HepG2 (cell line): ENCODE measurements around the gene ELFN1. TPM values are rescaled to one million over a fixed set of nuclear protein-coding genes. Genes with fewer than 3 reads are reported as not detected.

ENCODE experiments used
- ATAC-seq: fragments of 200-7000 bp; cut with Tn5 transposase; 3 replicates; pipeline ENCODE4 v1.9.1; 2020; ENCODE audit warnings: mild to moderate bottlenecking, moderate library complexity
- BruUV-seq: library from RNA; stranded (reverse); fragments of 400-500 nt; replicated peaks from 2 replicates; lab custom pipeline; 2021; lab: Mats Ljungman, UMichigan
- CTCF ChIA-PET: fragments of 300-600 bp; formaldehyde crosslinking; extraction: SDS; loops from one replicate; lab custom pipeline; 2021; ENCODE audit warnings: low total read pairs, inconsistent platforms, low intra/inter-chr PET ratio; lab: Yijun Ruan, JAX
- POLR2A ChIA-PET: fragments of 350-600 bp; sonication (Branson Sonifier 250); formaldehyde crosslinking; loops from one replicate; lab custom pipeline; 2020; ENCODE audit warnings: antibody characterized with exemption, inconsistent platforms; lab: Yijun Ruan, JAX
- DNase-seq: peaks from one replicate; pipeline ENCODE4 v3.0.0-alpha.2; 2015; ENCODE audit warnings: low spot score
- FAIRE-seq: peaks from 3 replicates; lab custom pipeline; 2011; peaks lifted over from hg19 to GRCh38; lab: Jason Lieb, UNC
- H2AFZ ChIP-seq: one replicate; pipeline ENCODE4 v1.6.1; 2011; ENCODE audit warnings: low read length, inconsistent platforms
- H3K27ac ChIP-seq: fragments of 300-600 bp; 3 replicates; pipeline ENCODE4 v1.8.0; 2011; ENCODE audit warnings: mixed run types, mild to moderate bottlenecking, mixed read lengths, low read length, inconsistent platforms; ENCODE audit not compliant: insufficient read depth; ENCODE audit errors: extremely low read length
- H3K27me3 ChIP-seq, 2 experiments: fragments of 200-600 bp in 1 of 2; 2 replicates in 1 of 2; 3 replicates in 1 of 2; pipeline versions ENCODE4 v1.6.0 to v1.8.0; 2011; ENCODE audit warnings: low read length in 2 of 2, mild to moderate bottlenecking in 2 of 2, moderate library complexity in 2 of 2, inconsistent platforms in 1 of 2; ENCODE audit not compliant: insufficient read depth in 2 of 2, control insufficient read depth in 1 of 2
- H3K36me3 ChIP-seq, 2 experiments: fragments of 200-600 bp in 1 of 2; replicated peaks in 1 of 2; 2 replicates in 1 of 2; 3 replicates in 1 of 2; pipeline versions ENCODE4 v1.5.1 to v1.8.0; 2011; ENCODE audit warnings: low read length in 2 of 2, inconsistent platforms in 1 of 2; ENCODE audit not compliant: insufficient read depth in 2 of 2, control insufficient read depth in 1 of 2
- H3K4me1 ChIP-seq: 2 replicates; pipeline ENCODE4 v1.5.1; 2012; ENCODE audit warnings: low read length, inconsistent platforms; ENCODE audit not compliant: insufficient read depth
- H3K4me2 ChIP-seq: 2 replicates; pipeline ENCODE4 v1.6.0; 2011; ENCODE audit warnings: low read depth, low read length, inconsistent platforms
- H3K4me3 ChIP-seq, 3 experiments: fragments of 200-600 bp in 1 of 3; sonication (generic), shearing (Covaris generic) in 1 of 3; replicated peaks in 1 of 3; 2 replicates each; pipeline ENCODE4 v1.5.1; 2011 to 2016; ENCODE audit warnings: low read length in 3 of 3, inconsistent platforms in 2 of 3, low read depth in 2 of 3, mild to moderate bottlenecking in 2 of 3, control low read depth in 1 of 3, mixed read lengths in 1 of 3; ENCODE audit not compliant: insufficient read depth in 1 of 3
- H3K79me2 ChIP-seq: one replicate; pipeline ENCODE4 v1.6.1; 2011; ENCODE audit warnings: low read length, inconsistent platforms; ENCODE audit not compliant: insufficient read depth
- H3K9ac ChIP-seq: 2 replicates; pipeline ENCODE4 v1.6.0; 2011; ENCODE audit warnings: mild to moderate bottlenecking, low read depth, low read length, inconsistent platforms; ENCODE audit not compliant: insufficient read depth
- H3K9me3 ChIP-seq: 2 replicates; pipeline ENCODE4 v1.5.1; 2012; ENCODE audit warnings: mild to moderate bottlenecking, low read length
- H4K20me1 ChIP-seq: 2 replicates; pipeline ENCODE4 v1.6.0; 2011; ENCODE audit warnings: inconsistent platforms, mild to moderate bottlenecking, low read length, moderate library complexity; ENCODE audit not compliant: insufficient read depth
- ARNT ChIP-seq: fragments of 450-650 bp; IDR thresholded peaks from 2 replicates; pipeline ENCODE4 v1.6.1; 2017
- EHMT2 ChIP-seq: fragments of 200-600 bp; sonication (generic); IDR thresholded peaks from 2 replicates; pipeline ENCODE4 v1.7.0; 2017; ENCODE audit warnings: antibody characterized with exemption, low read depth, low read length, borderline replicate concordance
- MBD4 ChIP-seq: IDR thresholded peaks from 2 replicates; pipeline ENCODE4 v1.6.1; 2012; ENCODE audit warnings: low read length, inconsistent platforms, borderline replicate concordance
- TOPORS ChIP-seq: sonication (generic); formaldehyde crosslinking; IDR thresholded peaks from 2 replicates; pipeline ENCODE4 v1.8.0; 2023; ENCODE audit warnings: mild to moderate bottlenecking, missing genetic modification reagents
- ZNF841 ChIP-seq: sonication (generic); formaldehyde crosslinking; IDR thresholded peaks from 2 replicates; pipeline ENCODE4 v1.8.1; 2023; ENCODE audit warnings: missing genetic modification reagents, borderline replicate concordance
- ZSCAN29 ChIP-seq: sonication (generic); formaldehyde crosslinking; conservative IDR thresholded peaks from 2 replicates; pipeline ENCODE4 v1.4.0; 2020; ENCODE audit warnings: mild to moderate bottlenecking, missing genetic modification reagents
- WGBS: methylation state at CpG from one replicate; pipeline ENCODE4 v1.1.6; 2017; ENCODE audit warnings: low lambda C conversion rate; 5-methylcytosine and 5-hydroxymethylcytosine counted together
- in situ Hi-C: cut with HindIII; loops from 2 replicates; pipeline ENCODE4 v1.10.0; 2017; ENCODE audit warnings: low pct_unique_long_range_greater_than_20kb; ENCODE audit not compliant: extremely low pct_ligation_motif_present
- intact Hi-C: fragments of 100-400 bp; cut with micrococcal nuclease; formaldehyde crosslinking; loops from one replicate; pipeline ENCODE4 v1.10.0; 2022; ENCODE audit not compliant: unreplicated experiment
- polyA plus RNA-seq, 8 experiments: library from polyadenylated mRNA; depleted of rRNA in 3 of 8; stranded (reverse) in 7 of 8; unstranded in 1 of 8; fragments of >200 nt; fragmentation: Illumina TruSeq in 4 of 8; extraction: Trizol in 4 of 8; gene quantifications; 2 replicates each; pipeline versions ENCODE4 v1.2.1 to v1.2.3, GENCODE V29; 2011 to 2016; ENCODE audit warnings: low read depth in 4 of 8, missing spikeins in 1 of 8, mixed read lengths in 1 of 8; ENCODE audit not compliant: insufficient read depth in 1 of 8
- total RNA-seq, 5 experiments: library from RNA; depleted of rRNA; stranded (reverse); fragments of >200 nt; fragmentation: Illumina TruSeq; extraction: Trizol; gene quantifications; 2 replicates each; pipeline ENCODE4 v1.2.3, GENCODE V29; 2016; ENCODE audit warnings: low read depth in 1 of 5

ELFN1 gene
- total and polyA plus RNA-seq, 2 of the 13 experiments (the other 11 are each of a cell fraction or from before 2014, with no cell fraction given), result 0.13 to 0.18 TPM

DNA sequence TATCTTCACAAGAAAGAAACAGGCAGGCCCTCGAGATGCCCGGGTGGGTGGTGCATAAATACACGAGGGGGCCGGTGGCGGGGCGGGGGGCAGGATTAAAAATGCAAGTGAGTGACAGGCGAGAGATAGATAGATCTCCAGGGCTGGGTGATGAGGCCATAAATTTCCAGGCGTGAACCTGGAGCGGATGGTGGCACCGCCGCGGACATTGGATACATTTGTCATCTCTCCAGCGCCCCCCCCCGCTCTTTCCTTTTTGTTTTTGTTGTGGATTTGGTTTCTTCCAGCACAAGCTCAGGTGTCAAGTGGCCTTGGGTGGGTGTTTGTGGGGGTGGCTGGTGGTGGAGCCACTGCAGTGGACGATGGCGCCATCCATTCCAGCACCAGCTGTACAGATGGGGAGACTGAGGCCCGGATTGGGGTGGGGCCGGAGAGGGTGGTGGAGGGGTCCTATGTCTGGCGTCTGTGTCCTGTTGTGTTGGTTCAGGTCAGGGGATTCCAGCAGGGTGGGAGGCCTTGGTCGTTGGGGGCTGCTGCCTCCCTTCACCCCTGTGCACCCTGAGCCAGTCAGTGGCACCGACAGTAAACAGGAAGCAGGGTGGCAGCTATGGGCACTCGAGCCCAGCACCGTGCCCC is 2.9 kb downstream of the ELFN1 start:
- DNase-seq (no peak), FAIRE-seq (no peak)
- H3K79me2 ChIP-seq, result no peaks in the 10 kb centered on the region
- H2AFZ ChIP-seq, result no peak overlapping the region
- no peak for TF ChIP-seq ARNT
- TF ChIP-seq ZNF841, result no peak
- TF ChIP-seq, all 625 proteins: peak for 0
- no peak overlapping the region for H3K4me3 ChIP-seq
- no peak overlapping the region for H3K27ac ChIP-seq
- 55% methylated on average over 23 of the region's 23 CpGs for WGBS
- POLR2A ChIA-PET, result interaction anchor here (0.7 kb wide), 1 partner anchor 119 kb away, joined by 3 read pairs; no protein-coding TSS in a partner anchor
- H3K9ac ChIP-seq, result no peak overlapping the region
- no peak overlapping the region for H3K4me2 ChIP-seq
- CTCF ChIA-PET, result no interaction called here
- no peak for ATAC-seq
- no peaks in the 10 kb centered on the region for H3K9me3 ChIP-seq
- H3K4me1 ChIP-seq, result 0 out of 2 replicates have a peak, but pooled peaks cover 10% of the 10 kb centered on the region
- H3K36me3 ChIP-seq, result no peaks in the 10 kb centered on the region
- in situ Hi-C loops (no loop called here), intact Hi-C loops (no loop called here)
- H3K27me3 ChIP-seq, result peaks cover 7 to 56% of the 10 kb centered on the region in 2 experiments; a peak in 4 of 5 replicates
- no peaks in the 10 kb centered on the region for H4K20me1 ChIP-seq
- BruUV-seq, result no TSS peak

DNA sequence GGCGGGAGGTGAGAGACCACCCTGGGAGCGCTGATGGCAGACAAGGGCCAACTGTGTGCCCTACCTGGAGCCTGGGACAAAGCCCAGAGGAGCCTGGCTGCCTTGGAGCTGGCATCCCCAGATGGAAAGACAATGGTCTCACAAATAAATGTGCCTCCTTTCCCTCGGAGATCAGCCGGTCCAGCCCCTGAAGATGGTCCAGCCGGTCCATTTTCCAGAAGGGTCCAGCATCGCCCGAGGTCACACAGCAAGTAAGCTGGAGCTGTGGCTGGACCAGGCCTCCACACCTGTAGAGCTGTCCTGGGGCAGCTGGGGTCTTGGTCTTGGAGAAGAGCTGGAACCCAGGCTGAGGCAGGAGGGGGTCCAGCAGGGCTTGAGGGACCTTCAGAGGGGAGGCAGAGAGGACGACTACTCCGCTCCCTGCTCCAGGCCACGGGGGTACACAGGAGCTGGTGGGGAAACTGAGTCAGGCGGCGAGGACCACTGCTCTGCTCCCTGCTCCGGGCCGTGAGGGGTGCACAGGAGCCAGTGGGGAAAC is 3.6 kb downstream of the ELFN1 start:
- no peak for FAIRE-seq
- Histone ChIP-seq H4K20me1 (no peaks in the 10 kb centered on the region), H2AFZ (no peak overlapping the region), H3K79me2 (no peaks in the 10 kb centered on the region), H3K9me3 (no peaks in the 10 kb centered on the region), H3K4me2 (no peak overlapping the region), H3K27me3 (peaks cover 4 to 52% of the 10 kb centered on the region in 2 experiments; a peak in 3 of 5 replicates), H3K27ac (no peak overlapping the region), H3K4me3 (no peak overlapping the region), H3K4me1 (0 out of 2 replicates have a peak, but pooled peaks cover 3% of the 10 kb centered on the region), H3K36me3 (no peaks in the 10 kb centered on the region), H3K9ac (no peak overlapping the region)
- CTCF ChIA-PET, result no interaction called here
- WGBS, result 72% methylated on average over 8 of the region's 14 CpGs
- TF ChIP-seq EHMT2, result no peak
- TF ChIP-seq ZSCAN29 (CRISPR knock-in tag), result no peak
- no peak for TF ChIP-seq MBD4
- no peak for TF ChIP-seq TOPORS (CRISPR knock-in tag)
- no TSS peak for BruUV-seq
- POLR2A ChIA-PET, result interaction anchor here (0.7 kb wide), 1 partner anchor 118 kb away, joined by 3 read pairs; no protein-coding TSS in a partner anchor
- DNase-seq, result no peak
- in situ Hi-C loops, result no loop called here
- no peak for ATAC-seq
- intact Hi-C loops, result no loop called here
